NCI-H524 treated with DMSO at 0.1 percent for 48 hours (cell line): ENCODE measurements around the gene BTBD18.

ENCODE experiments used
- DNase-seq: peaks from one replicate; lab custom pipeline; 2025; lab: John Stamatoyannopoulos, UW

The BTBD18 gene

DNA sequence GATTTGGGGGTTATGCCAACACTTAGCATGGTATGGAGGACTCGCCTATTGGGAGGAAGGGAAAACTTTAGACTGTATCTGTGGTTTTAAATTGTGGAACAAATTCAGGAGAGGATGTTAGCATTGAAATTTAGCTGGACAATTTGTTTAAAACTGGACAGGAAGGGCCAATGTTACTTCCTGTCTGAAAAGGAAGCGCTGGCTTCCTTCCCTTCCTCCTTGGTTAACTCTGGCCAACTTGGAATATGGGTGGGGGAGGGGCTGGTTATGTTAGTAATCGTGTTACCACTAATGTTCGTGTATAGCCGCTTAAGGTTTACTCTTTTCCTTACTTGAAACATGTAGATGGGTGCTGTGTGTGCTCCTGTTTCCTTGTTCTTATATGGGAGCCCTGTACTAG lies 23.9 kb upstream of the BTBD18 start:
- DNase-seq: no peak

DNA sequence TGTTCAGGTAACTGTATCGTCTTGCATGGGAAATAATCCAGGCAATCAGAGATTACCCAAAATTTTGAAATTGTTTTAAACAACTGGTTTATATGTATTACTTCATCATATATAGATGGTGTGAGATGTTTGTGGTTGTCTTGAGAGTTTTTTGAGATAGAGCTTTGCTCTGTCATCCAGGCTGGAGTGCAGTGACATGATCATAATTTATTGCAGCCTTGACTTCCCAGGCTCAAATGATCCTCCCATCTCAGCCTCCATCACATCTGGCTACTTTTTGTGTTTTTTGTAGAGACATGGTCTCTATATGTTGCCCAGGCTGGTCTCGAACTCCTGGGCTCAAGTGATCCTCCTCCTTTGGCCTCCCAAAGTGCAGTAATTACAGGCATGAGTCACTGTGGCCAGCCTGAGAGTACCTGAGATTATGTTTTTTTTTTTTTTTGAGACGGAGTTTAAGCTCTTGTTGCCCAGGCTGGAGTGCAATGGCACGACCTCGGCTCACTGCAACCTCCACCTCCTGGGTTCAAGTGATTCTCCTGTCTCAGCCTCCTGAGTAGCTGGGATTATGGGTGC lies 21.5 kb upstream of the BTBD18 start:
- DNase-seq: no peak

- DNase-seq: no peak
Observed at GRCh38 chr11:57772562-57772961, 20.9 kb upstream of the BTBD18 start.

DNA sequence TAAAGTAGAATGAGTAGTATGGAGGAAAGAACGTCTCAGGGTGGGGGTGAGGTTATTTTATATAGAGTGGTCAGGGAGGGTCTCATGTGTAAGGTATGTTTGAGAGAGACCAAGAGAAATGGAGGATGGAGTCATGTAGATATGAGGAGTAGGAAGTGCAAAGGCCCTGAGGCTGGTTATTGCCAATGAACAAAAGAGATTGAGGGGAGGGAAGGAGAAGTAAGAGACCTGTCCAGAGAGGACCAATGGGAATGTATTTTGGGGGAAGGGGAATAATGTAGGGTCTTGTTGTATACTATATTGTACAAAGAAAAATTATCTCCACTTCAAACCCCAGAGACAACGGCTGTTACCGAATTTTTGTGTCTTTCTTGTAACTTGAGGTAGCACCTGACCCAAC lies 19.7 kb upstream of the BTBD18 start:
- no peak for DNase-seq

GRCh38 chr11:57770793-57771192 lies 19.2 kb upstream of the BTBD18 start:
- no peak for DNase-seq

- DNase-seq: no peak
Observed at GRCh38 chr11:57764972-57765371, 13.4 kb upstream of the BTBD18 start.

- no peak for DNase-seq
Observed at GRCh38 chr11:57764566-57764965, 12.9 kb upstream of the BTBD18 start.

DNA sequence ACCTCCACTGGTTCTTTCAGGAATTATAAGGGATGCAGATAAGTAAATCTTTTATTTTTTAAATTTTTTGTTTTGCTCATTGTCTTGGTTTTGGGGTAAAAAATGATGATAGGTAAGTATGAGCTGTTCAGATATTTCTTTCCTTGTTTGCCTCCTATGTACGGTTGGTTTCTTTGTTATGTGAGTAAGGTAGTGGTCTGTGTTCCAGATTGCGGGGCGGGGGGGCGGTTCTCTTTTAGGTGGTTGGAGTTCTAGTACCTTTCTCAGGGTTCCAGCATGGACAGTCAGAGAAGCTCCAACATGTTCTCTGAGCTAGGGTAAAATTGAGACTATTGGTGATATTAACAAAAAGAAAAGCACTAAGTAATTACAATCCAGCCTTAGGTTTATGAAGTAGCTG lies 12.4 kb upstream of the BTBD18 start:
- DNase-seq: no peak

DNA sequence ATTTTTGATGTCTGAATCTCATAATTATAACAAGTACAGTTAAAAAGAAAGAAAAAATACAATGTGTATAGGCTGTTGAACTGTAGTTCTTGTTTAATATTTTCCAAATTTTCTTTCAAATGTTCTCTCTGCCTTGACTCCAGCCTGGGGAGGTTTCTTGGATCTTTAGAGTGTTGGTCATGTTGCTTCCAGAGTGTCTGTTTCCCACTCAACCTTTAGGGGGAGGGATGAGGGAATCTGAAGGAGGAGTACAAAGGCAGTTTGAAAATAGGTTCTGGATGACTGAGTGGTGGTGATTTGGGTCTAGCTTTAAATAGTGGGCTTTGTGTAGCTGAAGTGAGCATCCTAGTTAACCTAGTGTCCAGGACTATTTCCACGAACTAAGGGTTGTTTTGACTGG lies 11.9 kb upstream of the BTBD18 start:
- DNase-seq: no peak

DNA sequence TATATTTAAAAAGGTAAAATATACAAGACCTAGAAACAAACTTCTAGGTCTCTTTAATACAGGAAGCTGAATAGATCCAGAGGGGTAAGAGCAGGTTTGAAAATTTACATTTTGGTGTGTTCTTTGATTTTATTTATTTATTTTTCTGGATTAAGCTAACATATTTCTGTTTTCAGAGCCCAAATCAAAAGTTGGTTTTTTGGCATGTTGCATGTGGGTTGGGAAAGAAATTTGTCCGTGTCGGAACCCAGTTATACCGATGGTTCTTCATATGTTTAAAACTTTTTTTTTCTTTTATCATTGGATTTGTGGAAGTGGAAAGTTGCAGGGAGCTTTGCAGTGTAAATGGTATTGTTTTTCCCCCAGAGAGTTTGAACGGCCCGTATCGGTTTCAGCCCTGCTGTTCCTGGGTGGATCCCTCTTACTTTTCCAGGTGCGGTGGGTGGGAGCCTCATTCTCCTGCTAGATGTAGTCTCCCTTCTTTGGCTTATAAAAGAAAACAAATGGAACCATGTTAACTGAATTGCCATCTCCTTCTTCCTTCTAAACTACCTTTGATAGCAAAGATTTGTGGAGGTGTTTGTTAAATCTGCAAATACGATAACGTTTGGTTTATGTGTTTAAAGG lies 10.7 kb upstream of the BTBD18 start:
- no peak for DNase-seq

DNA sequence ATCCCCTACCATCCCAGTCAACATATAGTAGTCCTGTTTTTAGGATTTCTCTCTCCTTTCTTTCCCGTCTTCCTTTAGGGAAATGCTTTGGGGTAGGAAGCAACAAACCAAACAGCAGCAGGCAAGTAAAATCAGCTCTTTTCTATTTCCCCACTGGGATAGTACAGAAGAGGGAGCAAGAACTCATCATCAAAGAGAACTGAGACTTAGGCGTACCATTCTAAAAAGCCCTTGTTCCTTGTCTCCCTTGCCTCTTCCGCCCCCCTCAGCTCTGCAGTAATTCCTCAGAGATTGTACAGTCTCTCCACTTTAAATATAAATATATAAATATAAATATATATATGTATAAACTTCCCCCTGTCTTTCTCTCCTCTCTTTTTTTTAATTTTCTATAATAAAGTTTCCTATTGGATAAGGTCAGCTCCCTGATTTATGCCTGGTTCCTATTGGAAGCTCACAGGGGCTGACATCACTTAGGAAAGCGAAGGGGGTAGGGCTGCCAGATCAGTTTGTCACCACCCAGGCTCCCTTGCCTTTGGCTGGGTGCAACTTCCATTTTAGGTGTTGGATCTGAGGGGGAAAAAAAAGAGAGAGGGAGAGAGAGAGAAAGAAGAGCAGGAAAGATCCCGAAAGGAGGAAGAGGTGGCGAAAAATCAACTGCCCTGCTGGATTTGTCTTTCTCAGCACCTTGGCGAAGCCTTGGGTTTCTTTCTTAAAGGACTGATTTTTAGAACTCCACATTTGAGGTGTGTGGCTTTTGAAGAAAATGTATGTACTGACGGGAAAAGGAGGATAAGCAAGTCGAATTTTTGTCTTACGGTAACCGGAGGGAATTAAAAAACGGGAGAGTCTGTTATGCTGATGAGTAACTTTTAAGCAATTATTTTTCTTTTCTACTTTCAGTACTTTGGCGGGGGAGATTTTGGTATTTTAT lies 9.9 kb upstream of the BTBD18 start, which contains the start of gene CTNND1:
CTNND1 (plus strand) TSS at position 502 of the 934 bp plus-strand sequence. CDS start 29,677 bp downstream, outside the sequence.
- DNase-seq: peak; percentile 72

DNA sequence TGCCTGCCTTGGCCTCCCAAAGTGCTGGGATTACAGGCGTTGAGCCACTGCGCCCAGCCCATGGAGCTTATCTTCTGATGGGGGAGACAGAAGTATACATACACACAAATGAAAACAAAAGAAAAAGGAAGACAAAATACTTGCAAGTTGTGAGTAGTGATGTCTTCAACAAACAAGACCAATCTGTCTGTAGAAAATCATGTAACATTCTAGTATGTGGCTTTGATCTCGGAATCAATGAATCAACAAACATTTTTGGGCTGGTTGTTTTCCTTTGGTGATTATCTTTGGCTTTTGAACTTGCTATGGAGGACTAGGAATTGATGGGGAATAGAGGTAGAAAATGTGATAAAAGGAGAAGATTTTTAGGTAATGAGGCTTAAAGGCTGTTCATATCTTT lies 6.6 kb upstream of the BTBD18 start:
- DNase-seq: no peak

- no peak for DNase-seq
Observed at GRCh38 chr11:57752954-57753353, 1.3 kb upstream of the BTBD18 start.

GRCh38 chr11:57751176-57751575 lies 443 bp downstream of the BTBD18 start:
- no peak for DNase-seq

- DNase-seq: no peak
Observed at GRCh38 chr11:57746920-57747319, 4.7 kb downstream of the BTBD18 start.

DNA sequence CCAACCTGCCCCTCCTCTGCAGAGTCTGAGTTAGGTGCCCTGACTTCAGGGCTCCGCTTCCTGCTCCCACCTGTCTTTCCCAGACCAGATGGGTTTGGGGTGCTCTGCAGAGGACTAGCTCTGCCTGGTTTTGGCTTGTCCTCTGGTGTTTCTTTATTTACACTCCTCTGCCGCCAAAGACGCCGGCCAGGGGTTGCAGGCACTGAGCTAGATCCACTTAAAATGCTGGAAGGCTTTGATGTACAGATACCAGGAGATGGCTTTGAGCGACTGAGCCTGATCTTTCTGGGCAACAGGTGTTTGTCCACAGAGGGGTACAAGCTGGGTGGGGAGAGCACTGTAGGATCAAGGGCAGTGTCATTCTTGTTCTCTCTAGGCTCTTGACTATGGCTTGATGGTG lies 6.4 kb downstream of the BTBD18 start:
- DNase-seq: no peak

DNA sequence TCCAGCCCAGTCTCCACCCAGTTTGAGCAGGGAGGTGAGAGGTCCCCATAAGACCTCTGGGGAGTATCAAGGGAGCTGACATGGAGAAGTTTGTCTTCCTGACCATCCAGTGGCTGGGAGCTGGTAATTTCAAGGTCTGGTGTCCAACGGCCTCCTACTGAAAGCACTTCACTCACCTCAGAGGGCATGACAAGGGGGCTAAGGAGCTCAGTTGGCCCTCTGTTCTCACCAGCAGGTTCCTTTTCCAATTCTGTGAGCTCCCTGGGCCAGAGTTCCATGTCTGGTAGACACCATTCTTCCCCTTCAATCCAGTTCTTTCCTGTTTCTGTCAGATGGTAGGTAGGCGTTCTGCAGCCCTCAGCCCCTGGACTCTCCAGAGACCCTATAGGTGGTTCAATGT lies 7.3 kb downstream of the BTBD18 start:
- no peak for DNase-seq

- DNase-seq: no peak
Observed at GRCh38 chr11:57742087-57742452, 9.5 kb downstream of the BTBD18 start.

DNA sequence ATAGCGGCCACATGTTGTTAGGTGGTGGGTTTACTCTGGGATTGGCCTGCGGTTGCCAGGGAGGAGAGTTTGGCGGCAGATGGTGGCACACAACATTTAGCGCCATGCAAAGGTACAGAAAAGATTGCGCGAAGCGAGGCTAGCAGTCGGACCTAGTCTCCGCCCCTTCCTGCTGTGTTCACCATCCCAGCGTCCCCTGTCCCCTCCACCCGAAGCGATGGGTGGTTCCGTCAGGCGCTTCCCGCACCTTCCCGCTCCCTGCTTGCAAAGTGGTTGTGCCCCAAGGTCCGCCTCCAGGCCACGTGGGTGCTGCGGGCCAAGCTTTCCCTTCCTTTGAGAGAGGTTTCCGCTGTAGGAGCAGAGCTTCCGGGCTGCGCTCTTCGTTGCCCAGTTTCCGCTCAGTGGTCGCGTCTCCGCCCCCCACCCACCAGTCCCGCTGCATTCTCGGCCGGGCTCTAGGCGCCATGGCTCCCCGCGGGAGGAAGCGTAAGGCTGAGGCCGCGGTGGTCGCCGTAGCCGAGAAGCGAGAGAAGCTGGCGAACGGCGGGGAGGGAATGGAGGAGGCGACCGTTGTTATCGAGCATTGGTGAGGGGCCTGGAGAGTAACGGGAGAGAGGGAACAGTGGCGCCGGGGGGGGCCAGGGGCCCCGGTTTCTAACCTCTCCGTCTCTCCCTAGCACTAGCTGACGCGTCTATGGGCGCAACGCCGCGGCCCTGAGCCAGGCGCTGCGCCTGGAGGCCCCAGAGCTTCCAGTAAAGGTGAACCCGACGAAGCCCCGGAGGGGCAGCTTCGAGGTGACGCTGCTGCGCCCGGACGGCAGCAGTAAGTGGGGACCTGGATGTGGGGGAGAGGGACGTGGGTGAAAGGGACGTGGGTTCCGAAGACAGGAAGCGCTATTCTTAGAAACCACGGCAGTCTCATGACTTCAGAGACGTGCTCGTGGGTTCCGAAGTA lies 10.2 kb downstream of the BTBD18 start, which contains the start of gene SELENOH:
SELENOH (plus strand) TSS at position 360 of the 955 bp plus-strand sequence; CDS start at position 465, 105 bp downstream.
- peak; percentile 85 for DNase-seq

DNA sequence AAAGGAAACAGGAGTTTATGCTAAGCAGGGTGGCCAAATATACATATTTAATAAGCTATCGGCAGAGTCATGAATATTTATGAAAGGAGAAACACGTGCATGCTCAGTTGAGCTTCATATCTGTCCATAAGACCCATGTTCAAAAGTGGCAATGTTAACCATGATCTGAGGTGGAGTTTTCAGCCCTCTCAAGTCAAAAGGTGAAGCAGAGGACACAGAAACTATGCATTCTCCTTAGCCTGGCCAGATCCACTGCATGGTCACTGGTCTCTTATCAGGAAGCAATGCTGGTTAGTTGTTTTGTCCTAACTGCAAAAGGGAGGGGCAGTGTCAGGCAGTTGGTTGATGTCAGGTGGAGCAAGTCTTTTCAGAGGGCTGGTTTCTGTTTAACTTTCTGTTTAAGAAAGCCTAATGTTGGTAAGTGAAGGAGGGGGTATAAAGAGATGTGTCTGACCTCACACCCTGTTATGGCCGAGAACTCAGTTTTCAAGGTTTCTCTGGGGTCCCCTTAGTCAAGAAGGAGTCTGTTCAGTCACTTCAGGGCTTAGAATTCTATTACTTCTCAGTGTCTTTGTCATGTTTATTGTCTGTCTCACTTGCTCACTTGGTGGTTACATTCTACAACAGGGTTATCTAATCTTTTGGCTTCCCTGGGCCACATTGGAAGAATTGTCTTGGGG lies 15.9 kb downstream of the BTBD18 start:
- no peak for DNase-seq

DNA sequence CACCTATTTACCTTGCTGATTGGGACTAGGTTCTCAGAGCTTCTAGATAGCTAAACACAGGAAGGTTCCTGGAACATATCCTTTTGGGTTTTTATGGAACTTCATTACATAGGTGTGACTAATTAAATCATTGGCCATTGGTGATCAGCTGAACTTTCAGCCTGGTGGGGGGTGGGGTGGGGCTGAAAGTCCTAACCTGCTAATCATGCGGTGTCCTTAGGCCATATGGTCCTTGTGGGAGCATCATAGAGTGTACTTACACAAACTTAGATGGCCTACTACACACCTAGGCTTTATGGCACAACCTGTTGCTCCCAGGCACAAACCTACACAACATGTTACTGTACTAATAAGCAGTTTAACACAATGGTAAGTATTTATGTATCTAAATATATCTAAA lies 19.0 kb downstream of the BTBD18 start:
- DNase-seq: no peak
